Measurements from ENCODE around the gene NFASC. TPM values are rescaled to one million over a fixed set of nuclear protein-coding genes. Genes with fewer than 3 reads are reported as not detected.

The NFASC gene
- total and polyA plus RNA-seq, 2 donors from 2014 or later, result 23.2 to 29.9 TPM

- Histone ChIP-seq H3K4me1 (ENCODE audit: control insufficient read depth in 2 of 3, insufficient read depth in 2 of 3, low read depth in 1 of 3, low read length in 3 of 3) (no peaks in the 10 kb centered on the region), H3K4me3 (ENCODE audit: low read length in 3 of 3) (no peak overlapping the region), H3K27ac (ENCODE audit: low read depth in 2 of 2, low read length in 2 of 2) (no peak overlapping the region), H3K9me3 (ENCODE audit: control insufficient read depth in 2 of 3, insufficient read depth in 1 of 3, low read length in 3 of 3) (no peaks in the 10 kb centered on the region), H3K36me3 (ENCODE audit: control insufficient read depth in 2 of 3, insufficient read depth in 3 of 3, low read length in 3 of 3) (peaks cover 0 to 6% (median 0%) of the 10 kb centered on the region in 3 donors), H3K9ac (ENCODE audit: low read length in 3 of 3) (no peak overlapping the region), H3K27me3 (ENCODE audit: control insufficient read depth, insufficient read depth, low read length) (no peaks in the 10 kb centered on the region)
- DNase-seq, result peak in 3 of 5 donors; percentile 34 to 56 (median 48)
- no peak for TF ChIP-seq CTCF (IDR thresholded peaks at IDR 0.05; ENCODE audit: borderline replicate concordance, extremely low read depth, insufficient read depth)
- intact Hi-C loops (cut with DNase I), result loop anchor here (10.0 kb wide), 1 partner anchor 88 kb away; no protein-coding TSS in a partner anchor
- FAIRE-seq, result no peak
Measured at GRCh38 chr1:204976646-204977045, 106.0 kb downstream of the NFASC start.

GRCh38 chr1:204977318-204977717 lies 106.7 kb downstream of the NFASC start:
- TF ChIP-seq CTCF (IDR thresholded peaks at IDR 0.05; ENCODE audit: borderline replicate concordance, extremely low read depth, insufficient read depth), result no peak
- intact Hi-C loops (cut with DNase I), result loop anchor here (10.0 kb wide), 1 partner anchor 87 kb away; no protein-coding TSS in a partner anchor
- H3K9me3 ChIP-seq (ENCODE audit: control insufficient read depth in 2 of 3, insufficient read depth in 1 of 3, low read length in 3 of 3), result no peaks in the 10 kb centered on the region
- peaks cover 0 to 6% (median 0%) of the 10 kb centered on the region in 3 donors for H3K36me3 ChIP-seq (ENCODE audit: control insufficient read depth in 2 of 3, insufficient read depth in 3 of 3, low read length in 3 of 3)
- no peak overlapping the region for H3K27ac ChIP-seq (ENCODE audit: low read depth in 2 of 2, low read length in 2 of 2)
- no peaks in the 10 kb centered on the region for H3K4me1 ChIP-seq (ENCODE audit: control insufficient read depth in 2 of 3, insufficient read depth in 2 of 3, low read depth in 1 of 3, low read length in 3 of 3)
- no peak overlapping the region for H3K4me3 ChIP-seq (ENCODE audit: low read length in 3 of 3)
- H3K27me3 ChIP-seq (ENCODE audit: control insufficient read depth, insufficient read depth, low read length), result no peaks in the 10 kb centered on the region
- no peak for FAIRE-seq
- no peak for DNase-seq
- no peak overlapping the region for H3K9ac ChIP-seq (ENCODE audit: low read length in 3 of 3)

- FAIRE-seq, result no peak
- Histone ChIP-seq H3K27ac (ENCODE audit: low read depth in 2 of 2, low read length in 2 of 2) (no peak overlapping the region), H3K36me3 (ENCODE audit: control insufficient read depth in 2 of 3, insufficient read depth in 3 of 3, low read length in 3 of 3) (peaks cover 0 to 11% (median 0%) of the 10 kb centered on the region in 3 donors), H3K9me3 (ENCODE audit: control insufficient read depth in 2 of 3, insufficient read depth in 1 of 3, low read length in 3 of 3) (no peaks in the 10 kb centered on the region), H3K4me1 (ENCODE audit: control insufficient read depth in 2 of 3, insufficient read depth in 2 of 3, low read depth in 1 of 3, low read length in 3 of 3) (no peaks in the 10 kb centered on the region), H3K27me3 (ENCODE audit: control insufficient read depth, insufficient read depth, low read length) (no peaks in the 10 kb centered on the region), H3K9ac (ENCODE audit: low read length in 3 of 3) (no peak overlapping the region), H3K4me3 (ENCODE audit: low read length in 3 of 3) (no peak overlapping the region)
- DNase-seq, result no peak
- intact Hi-C loops (cut with DNase I), result loop anchor here (10.0 kb wide), 1 partner anchor 86 kb away; no protein-coding TSS in a partner anchor
- TF ChIP-seq CTCF (IDR thresholded peaks at IDR 0.05; ENCODE audit: borderline replicate concordance, extremely low read depth, insufficient read depth), result no peak
Measured at GRCh38 chr1:204978782-204979181, 108.1 kb downstream of the NFASC start.

GRCh38 chr1:204979306-204979705 lies 108.6 kb downstream of the NFASC start:
- Histone ChIP-seq H3K27ac (ENCODE audit: low read depth in 2 of 2, low read length in 2 of 2) (no peak overlapping the region), H3K9ac (ENCODE audit: low read length in 3 of 3) (no peak overlapping the region), H3K4me1 (ENCODE audit: control insufficient read depth in 2 of 3, insufficient read depth in 2 of 3, low read depth in 1 of 3, low read length in 3 of 3) (no peaks in the 10 kb centered on the region), H3K4me3 (ENCODE audit: low read length in 3 of 3) (no peak overlapping the region), H3K27me3 (ENCODE audit: control insufficient read depth, insufficient read depth, low read length) (no peaks in the 10 kb centered on the region), H3K9me3 (ENCODE audit: control insufficient read depth in 2 of 3, insufficient read depth in 1 of 3, low read length in 3 of 3) (no peaks in the 10 kb centered on the region), H3K36me3 (ENCODE audit: control insufficient read depth in 2 of 3, insufficient read depth in 3 of 3, low read length in 3 of 3) (peaks cover 0 to 11% (median 0%) of the 10 kb centered on the region in 3 donors)
- FAIRE-seq, result no peak
- intact Hi-C loops (cut with DNase I), result loop anchor here (10.0 kb wide), 1 partner anchor 85 kb away; no protein-coding TSS in a partner anchor
- TF ChIP-seq CTCF (IDR thresholded peaks at IDR 0.05; ENCODE audit: borderline replicate concordance, extremely low read depth, insufficient read depth), result no peak
- DNase-seq, result no peak

Data from kidney (tissue), 14 donors.